Head of caudate nucleus (tissue), 42 donors: Measurements from ENCODE around the gene CD34.
A peak's percentile ranks its signal among the peaks of the same experiment; 100 is the strongest.

Experiments
- DNase-seq, 42 donors: peaks; one replicate each; pipeline versions ENCODE4 v3.0.0 to v3.0.0-alpha.2; 2020 to 2021; ENCODE audit warnings: mixed read lengths in 7 of 42
- intact Hi-C: fragments of 100-400 bp; cut with DNase I; formaldehyde crosslinking; loops from one replicate; pipeline ENCODE4 v1.15.0; 2022

Gene CD34

GRCh38 chr1:207903767-207904166, 7.2 kb downstream of the CD34 start:
- DNase-seq = no peak

GRCh38 chr1:207903053-207903452, 7.9 kb downstream of the CD34 start:
- intact Hi-C loops = no loop called here
- DNase-seq = peak in 1 of 42 donors; percentile 8

More at GRCh38 chr1:207903767-207904166, 7.2 kb downstream of the CD34 start:
- intact Hi-C loops = no loop called here

- intact Hi-C loops = no loop called here
- DNase-seq = no peak
Observed at GRCh38 chr1:207902566-207902965, 8.4 kb downstream of the CD34 start.

- no peak for DNase-seq
- intact Hi-C loops = no loop called here
Observed at GRCh38 chr1:207901041-207901653, 9.8 kb downstream of the CD34 start.

- no peak for DNase-seq
- intact Hi-C loops = no loop called here
Observed at GRCh38 chr1:207898836-207899235, 12.1 kb downstream of the CD34 start.

GRCh38 chr1:207898260-207898659, 12.7 kb downstream of the CD34 start:
- intact Hi-C loops = no loop called here

GRCh38 chr1:207897188-207897587, 13.7 kb downstream of the CD34 start:
- DNase-seq = no peak
- intact Hi-C loops = no loop called here

More at GRCh38 chr1:207898260-207898659, 12.7 kb downstream of the CD34 start:
- no peak for DNase-seq

GRCh38 chr1:207896547-207896946, 14.4 kb downstream of the CD34 start:
- no peak for DNase-seq
- intact Hi-C loops = no loop called here

GRCh38 chr1:207894704-207895103, 16.2 kb downstream of the CD34 start:
- intact Hi-C loops = no loop called here
- peak in 1 of 42 donors; percentile 34 for DNase-seq

- no peak for DNase-seq
- intact Hi-C loops = no loop called here
Observed at GRCh38 chr1:207893737-207894582, 17.0 kb downstream of the CD34 start.

- DNase-seq = peak in 2 of 42 donors; percentile 44 to 47
- intact Hi-C loops = no loop called here
Observed at GRCh38 chr1:207892764-207893163, 18.2 kb downstream of the CD34 start.

GRCh38 chr1:207891148-207891547, 19.8 kb downstream of the CD34 start:
- peak in 1 of 42 donors; percentile 39 for DNase-seq
- intact Hi-C loops = no loop called here

GRCh38 chr1:207890136-207890738, 20.7 kb downstream of the CD34 start:
- intact Hi-C loops = no loop called here

GRCh38 chr1:207888652-207889051, 22.3 kb downstream of the CD34 start:
- intact Hi-C loops = no loop called here
- DNase-seq = no peak

More at GRCh38 chr1:207890136-207890738, 20.7 kb downstream of the CD34 start:
- DNase-seq = peak in 33 of 42 donors; percentile 17 to 75 (median 46)

GRCh38 chr1:207887542-207888201, 23.3 kb downstream of the CD34 start:
- intact Hi-C loops = no loop called here
- DNase-seq = no peak

- intact Hi-C loops = no loop called here
- no peak for DNase-seq
Observed at GRCh38 chr1:207886227-207886626, 24.7 kb downstream of the CD34 start.

- intact Hi-C loops = loop anchor here (2.0 kb wide), 1 partner anchor 77 kb away; no protein-coding TSS in a partner anchor
- peak; percentile 71 to 96 (median 87) for DNase-seq
Observed at GRCh38 chr1:207885129-207886032, 25.5 kb downstream of the CD34 start.

- intact Hi-C loops = loop anchor here (2.0 kb wide), 1 partner anchor 78 kb away; no protein-coding TSS in a partner anchor
- DNase-seq = no peak
Observed at GRCh38 chr1:207884266-207885029, 26.5 kb downstream of the CD34 start.
